ENCODE results near the gene BRD9.

DNA sequence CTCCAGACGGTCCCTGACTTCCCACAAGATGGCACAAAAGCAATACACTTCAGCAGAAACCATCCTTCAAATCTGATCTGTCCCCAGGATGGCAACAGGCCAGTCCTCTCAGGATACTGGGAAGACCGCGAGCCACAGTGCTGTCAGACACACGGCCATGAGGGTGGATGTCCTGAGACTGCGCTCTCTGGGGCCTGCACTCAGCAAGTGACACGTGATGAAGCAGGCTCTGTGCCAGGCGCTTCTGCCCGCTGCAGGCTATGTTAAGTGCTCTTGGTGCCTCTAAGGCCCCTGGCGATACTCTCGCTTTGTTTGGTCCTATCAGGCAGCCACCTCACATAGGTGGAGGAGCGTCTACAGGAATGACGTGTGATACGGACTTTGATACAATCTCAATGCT lies 7.1 kb downstream of the BRD9 start:
- TF ChIP-seq, protein P1, sequence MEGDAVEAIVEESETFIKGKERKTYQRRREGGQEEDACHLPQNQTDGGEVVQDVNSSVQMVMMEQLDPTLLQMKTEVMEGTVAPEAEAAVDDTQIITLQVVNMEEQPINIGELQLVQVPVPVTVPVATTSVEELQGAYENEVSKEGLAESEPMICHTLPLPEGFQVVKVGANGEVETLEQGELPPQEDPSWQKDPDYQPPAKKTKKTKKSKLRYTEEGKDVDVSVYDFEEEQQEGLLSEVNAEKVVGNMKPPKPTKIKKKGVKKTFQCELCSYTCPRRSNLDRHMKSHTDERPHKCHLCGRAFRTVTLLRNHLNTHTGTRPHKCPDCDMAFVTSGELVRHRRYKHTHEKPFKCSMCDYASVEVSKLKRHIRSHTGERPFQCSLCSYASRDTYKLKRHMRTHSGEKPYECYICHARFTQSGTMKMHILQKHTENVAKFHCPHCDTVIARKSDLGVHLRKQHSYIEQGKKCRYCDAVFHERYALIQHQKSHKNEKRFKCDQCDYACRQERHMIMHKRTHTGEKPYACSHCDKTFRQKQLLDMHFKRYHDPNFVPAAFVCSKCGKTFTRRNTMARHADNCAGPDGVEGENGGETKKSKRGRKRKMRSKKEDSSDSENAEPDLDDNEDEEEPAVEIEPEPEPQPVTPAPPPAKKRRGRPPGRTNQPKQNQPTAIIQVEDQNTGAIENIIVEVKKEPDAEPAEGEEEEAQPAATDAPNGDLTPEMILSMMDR (IDR thresholded peaks at IDR 0.05; ENCODE audit: low read length), result no peak
- no peak for TF ChIP-seq EZH2 (IDR thresholded peaks at IDR 0.05; ENCODE audit: borderline replicate concordance, low read length)
